A549 (cell line): Measurements from ENCODE around the gene IGF2BP1. TPM values are rescaled to one million over a fixed set of nuclear protein-coding genes. Genes with fewer than 3 reads are reported as not detected.

Source experiments
- ATAC-seq, 2 experiments: fragments of 200-7000 bp in 1 of 2; fragments of >200 bp in 1 of 2; cut with Nextera tagmentation in 1 of 2; cut with Tn5 transposase in 1 of 2; 3 replicates each; pipeline versions ENCODE4 v1.8.0 to v1.9.1; 2018 to 2020; ENCODE audit warnings: mild to moderate bottlenecking in 1 of 2, moderate library complexity in 1 of 2
- CTCF ChIA-PET: fragments of 300-600 bp; sonication (Branson Sonifier 250); formaldehyde crosslinking; extraction: SDS; loops from one replicate; lab custom pipeline; 2021; ENCODE audit warnings: antibody characterized with exemption, inconsistent platforms; lab: Yijun Ruan, JAX
- POLR2A ChIA-PET: fragments of 350-600 bp; formaldehyde crosslinking; extraction: SDS; loops from one replicate; lab custom pipeline; 2021; ENCODE audit warnings: antibody characterized with exemption, inconsistent platforms; lab: Yijun Ruan, JAX
- DNase-seq, 2 experiments: peaks; one replicate each; pipeline versions ENCODE4 v3.0.0 to v3.0.0-alpha.2; 2011 to 2016; ENCODE audit warnings: low read depth in 1 of 2, low spot score in 1 of 2
- FAIRE-seq: peaks from 2 replicates; lab custom pipeline; 2011; peaks lifted over from hg19 to GRCh38; lab: Jason Lieb, UNC
- H3K27ac ChIP-seq, 2 experiments: fragments of >200 bp; sonication (Bioruptor Twin); formaldehyde crosslinking; 3 replicates each; pipeline ENCODE4 v1.5.1; 2016 to 2017
- H3K4me1 ChIP-seq: fragments of >200 bp; sonication (Bioruptor Twin); formaldehyde crosslinking; 3 replicates; pipeline ENCODE4 v1.6.1; 2016
- H3K4me2 ChIP-seq: fragments of >200 bp; sonication (Bioruptor Twin); formaldehyde crosslinking; 3 replicates; pipeline ENCODE4 v1.6.1; 2016
- H3K4me3 ChIP-seq: fragments of >200 bp; sonication (Bioruptor Twin); formaldehyde crosslinking; 3 replicates; pipeline ENCODE4 v1.5.1; 2016
- H3K9me3 ChIP-seq: fragments of >200 bp; sonication (Bioruptor Twin); formaldehyde crosslinking; 3 replicates; pipeline ENCODE4 v1.6.1; 2016
- CEBPB ChIP-seq, 2 experiments: fragments of >200 bp in 1 of 2; sonication (Bioruptor Twin) in 1 of 2; formaldehyde crosslinking in 1 of 2; IDR thresholded peaks; 2 replicates each; pipeline ENCODE4 v1.6.1; 2012 to 2016
- CHD4 ChIP-seq: fragments of 200-600 bp; sonication (generic); IDR thresholded peaks from 2 replicates; pipeline ENCODE4 v1.6.1; 2016; ENCODE audit warnings: antibody characterized with exemption, mild to moderate bottlenecking, borderline replicate concordance
- EHF ChIP-seq: fragments of 250-450 bp; sonication (Bioruptor Pico); IDR thresholded peaks from 2 replicates; pipeline ENCODE4 v1.5.0; 2020; ENCODE audit warnings: mild to moderate bottlenecking
- EP300 ChIP-seq, 2 experiments: fragments of >200 bp; sonication (Bioruptor Twin); formaldehyde crosslinking; IDR thresholded peaks; 2 replicates in 1 of 2; 3 replicates in 1 of 2; pipeline ENCODE4 v1.6.1; 2016 to 2017
- FOSL2 ChIP-seq, 2 experiments: fragments of 450-650 bp in 1 of 2; fragments of >200 bp in 1 of 2; sonication (Bioruptor Twin) in 1 of 2; formaldehyde crosslinking; IDR thresholded peaks; 2 replicates each; pipeline versions ENCODE4 v1.5.0 to v1.6.1; 2016 to 2020; ENCODE audit warnings: mild to moderate bottlenecking in 1 of 2, moderate library complexity in 1 of 2
- GATA3 ChIP-seq: IDR thresholded peaks from 2 replicates; pipeline ENCODE4 v1.6.1; 2012; ENCODE audit warnings: borderline replicate concordance
- HES2 ChIP-seq: fragments of >200 bp; sonication (Bioruptor Twin); formaldehyde crosslinking; IDR thresholded peaks from 2 replicates; pipeline ENCODE4 v1.6.1; 2016
- HOXA7 ChIP-seq: fragments of 250-450 bp; sonication (Bioruptor Pico); IDR thresholded peaks from 2 replicates; pipeline ENCODE4 v1.5.0; 2020; ENCODE audit warnings: mild to moderate bottlenecking, moderate library complexity
- HOXB13 ChIP-seq: fragments of 250-450 bp; sonication (Bioruptor Pico); IDR thresholded peaks from 2 replicates; pipeline ENCODE4 v1.5.0; 2020; ENCODE audit warnings: low read depth, mild to moderate bottlenecking, moderate library complexity
- HOXB5 ChIP-seq: fragments of 250-450 bp; sonication (Bioruptor Pico); IDR thresholded peaks from 2 replicates; pipeline ENCODE4 v1.5.0; 2020; ENCODE audit warnings: mild to moderate bottlenecking, moderate library complexity
- KDM1A ChIP-seq: fragments of 200-600 bp; sonication (generic); IDR thresholded peaks from 2 replicates; pipeline ENCODE4 v1.6.1; 2016; ENCODE audit warnings: low read depth, mild to moderate bottlenecking
- KDM5A ChIP-seq: fragments of 200-600 bp; sonication (generic); IDR thresholded peaks from 2 replicates; pipeline ENCODE4 v1.6.1; 2016; ENCODE audit warnings: antibody characterized with exemption, mild to moderate bottlenecking
- MYC ChIP-seq: IDR thresholded peaks from 2 replicates; pipeline ENCODE4 v1.6.1; 2012; ENCODE audit warnings: mild to moderate bottlenecking, inconsistent platforms, low read length, improper control_type of control experiment, borderline replicate concordance
- NFE2L2 ChIP-seq: fragments of 150-350 bp; conservative IDR thresholded peaks from 2 replicates; pipeline ENCODE4 v1.6.1; 2014; ENCODE audit warnings: low read length
- PBX3 ChIP-seq: IDR thresholded peaks from 2 replicates; pipeline ENCODE4 v1.6.1; 2012
- POLR2A ChIP-seq: IDR thresholded peaks from 2 replicates; pipeline ENCODE4 v1.6.1; 2012; ENCODE audit warnings: mild to moderate bottlenecking, low read length
- POLR2AphosphoS2 ChIP-seq: conservative IDR thresholded peaks from 2 replicates; pipeline ENCODE4 v1.6.1; 2012; ENCODE audit warnings: low read length, improper control_type of control experiment, inconsistent platforms
- SMC3 ChIP-seq: fragments of >200 bp; sonication (Bioruptor Twin); formaldehyde crosslinking; IDR thresholded peaks from 3 replicates; pipeline ENCODE4 v1.6.1; 2018; ENCODE audit warnings: inconsistent platforms
- TFCP2L1 ChIP-seq: fragments of 250-450 bp; sonication (Bioruptor Pico); IDR thresholded peaks from 2 replicates; pipeline ENCODE4 v1.5.0; 2021; ENCODE audit warnings: mild to moderate bottlenecking
- TP53 ChIP-seq: fragments of 250-450 bp; sonication (Bioruptor Pico); IDR thresholded peaks from 2 replicates; pipeline ENCODE4 v1.5.0; 2021; ENCODE audit warnings: mild to moderate bottlenecking, moderate library complexity
- ZFP36 ChIP-seq: fragments of 450-650 bp; IDR thresholded peaks from 2 replicates; pipeline ENCODE4 v1.6.1; 2014; ENCODE audit warnings: borderline replicate concordance; ENCODE audit not compliant: partially characterized antibody
- WGBS: methylation state at CpG from one replicate; pipeline ENCODE4 v1.1.6; 2017; ENCODE audit errors: missing lambda C conversion rate; 5-methylcytosine and 5-hydroxymethylcytosine counted together
- polyA plus RNA-seq, 4 experiments: library from polyadenylated mRNA; depleted of rRNA in 3 of 4; stranded (reverse); fragments of >200 nt; fragmentation: RNase III in 1 of 4; extraction: RNeasy Plus Mini Kit Qiagen cat#74134 plus additional on column Dnase treatment in 1 of 4; gene quantifications; 2 replicates in 3 of 4; 3 replicates in 1 of 4; pipeline ENCODE4 v1.2.3, GENCODE V29; 2011 to 2017
- TF ChIP-seq, protein P1 (sequence below): IDR thresholded peaks from 2 replicates; pipeline ENCODE4 v1.6.1; 2012; ENCODE audit warnings: low read depth, borderline replicate concordance
- TF ChIP-seq, protein P2 (sequence below): fragments of 250-450 bp; sonication (Bioruptor Pico); IDR thresholded peaks from 2 replicates; pipeline ENCODE4 v1.5.0; 2021; ENCODE audit warnings: mild to moderate bottlenecking, moderate library complexity, borderline replicate concordance
- TF ChIP-seq, protein P3 (sequence below): fragments of >200 bp; sonication (Bioruptor Twin); formaldehyde crosslinking; IDR thresholded peaks from 3 replicates; pipeline ENCODE4 v1.6.1; 2016

IGF2BP1 gene
- polyA plus RNA-seq, 2 of the 4 experiments (the other 2 are of a cell fraction), result 26.2 to 40.3 TPM

DNA sequence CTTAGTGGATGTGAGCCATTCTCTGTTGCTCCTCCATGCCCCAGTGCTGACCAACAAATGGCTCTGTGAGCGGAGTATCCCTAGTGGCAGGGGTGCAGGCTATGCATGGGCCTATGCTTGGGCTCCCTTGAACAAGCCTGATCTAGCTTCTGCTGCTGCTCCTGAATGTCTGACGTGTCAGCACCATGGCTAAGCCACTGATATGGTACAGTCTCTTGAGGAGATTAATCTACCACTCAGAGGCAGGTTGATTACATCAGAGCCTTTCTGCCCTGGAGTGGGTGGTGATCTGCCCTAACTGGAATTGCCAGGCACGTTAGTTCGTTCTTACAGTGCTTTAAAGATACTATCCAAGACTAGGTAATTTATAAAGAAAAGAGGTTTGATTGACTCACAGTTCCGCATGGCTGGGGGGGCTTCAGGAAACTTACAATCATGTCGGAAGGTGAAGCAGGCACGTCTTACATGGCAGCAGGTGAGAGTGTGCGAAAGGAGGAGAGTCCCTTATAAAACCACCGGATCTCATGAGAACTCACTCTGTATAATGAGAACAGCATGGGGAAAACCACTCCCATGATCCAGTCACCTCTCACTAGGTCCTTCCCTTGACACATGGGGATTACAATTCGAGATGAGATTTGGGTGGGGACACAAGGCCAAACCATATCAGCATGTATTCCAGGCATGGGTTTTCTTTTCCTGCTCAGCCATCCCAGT, 93.9 kb downstream of the IGF2BP1 start:
- 0 out of 3 replicates have a peak, but pooled peaks cover 3% of the 10 kb centered on the region for H3K9me3 ChIP-seq
- POLR2A ChIA-PET, result no interaction called here
- no peak overlapping the region for H3K4me3 ChIP-seq
- ATAC-seq (no peak), DNase-seq (no peak), FAIRE-seq (no peak)
- CTCF ChIA-PET, result interaction anchor here (1.4 kb wide), 1 partner anchor 58 kb away, joined by 6 read pairs; no protein-coding TSS in a partner anchor
- H3K4me1 ChIP-seq, result no peaks in the 10 kb centered on the region
- WGBS, result 60% methylated on average over 10 of the region's 10 CpGs
- no peak overlapping the region for H3K4me2 ChIP-seq
- TF ChIP-seq, protein P1, sequence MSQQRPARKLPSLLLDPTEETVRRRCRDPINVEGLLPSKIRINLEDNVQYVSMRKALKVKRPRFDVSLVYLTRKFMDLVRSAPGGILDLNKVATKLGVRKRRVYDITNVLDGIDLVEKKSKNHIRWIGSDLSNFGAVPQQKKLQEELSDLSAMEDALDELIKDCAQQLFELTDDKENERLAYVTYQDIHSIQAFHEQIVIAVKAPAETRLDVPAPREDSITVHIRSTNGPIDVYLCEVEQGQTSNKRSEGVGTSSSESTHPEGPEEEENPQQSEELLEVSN, result no peak
- TF ChIP-seq HOXB13 (CRISPR knock-in tag) (no peak), CHD4 (no peak), NFE2L2 (no peak), SMC3 (no peak), TFCP2L1 (no peak), POLR2AphosphoS2 (no peak), TP53 (no peak), HOXA7 (CRISPR knock-in tag) (no peak), HOXB5 (no peak), EP300 (IDR thresholded peaks at IDR 0.05) (no peak), GATA3 (no peak), POLR2A (no peak), MYC (no peak), ZFP36 (no peak), CEBPB (IDR thresholded peaks at IDR 0.05) (no peak)
- TF ChIP-seq, protein P2, sequence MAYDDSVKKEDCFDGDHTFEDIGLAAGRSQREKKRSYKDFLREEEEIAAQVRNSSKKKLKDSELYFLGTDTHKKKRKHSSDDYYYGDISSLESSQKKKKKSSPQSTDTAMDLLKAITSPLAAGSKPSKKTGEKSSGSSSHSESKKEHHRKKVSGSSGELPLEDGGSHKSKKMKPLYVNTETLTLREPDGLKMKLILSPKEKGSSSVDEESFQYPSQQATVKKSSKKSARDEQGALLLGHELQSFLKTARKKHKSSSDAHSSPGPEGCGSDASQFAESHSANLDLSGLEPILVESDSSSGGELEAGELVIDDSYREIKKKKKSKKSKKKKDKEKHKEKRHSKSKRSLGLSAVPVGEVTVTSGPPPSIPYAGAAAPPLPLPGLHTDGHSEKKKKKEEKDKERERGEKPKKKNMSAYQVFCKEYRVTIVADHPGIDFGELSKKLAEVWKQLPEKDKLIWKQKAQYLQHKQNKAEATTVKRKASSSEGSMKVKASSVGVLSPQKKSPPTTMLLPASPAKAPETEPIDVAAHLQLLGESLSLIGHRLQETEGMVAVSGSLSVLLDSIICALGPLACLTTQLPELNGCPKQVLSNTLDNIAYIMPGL (CRISPR knock-in tag), result no peak
- no peak overlapping the region for H3K27ac ChIP-seq

DNA sequence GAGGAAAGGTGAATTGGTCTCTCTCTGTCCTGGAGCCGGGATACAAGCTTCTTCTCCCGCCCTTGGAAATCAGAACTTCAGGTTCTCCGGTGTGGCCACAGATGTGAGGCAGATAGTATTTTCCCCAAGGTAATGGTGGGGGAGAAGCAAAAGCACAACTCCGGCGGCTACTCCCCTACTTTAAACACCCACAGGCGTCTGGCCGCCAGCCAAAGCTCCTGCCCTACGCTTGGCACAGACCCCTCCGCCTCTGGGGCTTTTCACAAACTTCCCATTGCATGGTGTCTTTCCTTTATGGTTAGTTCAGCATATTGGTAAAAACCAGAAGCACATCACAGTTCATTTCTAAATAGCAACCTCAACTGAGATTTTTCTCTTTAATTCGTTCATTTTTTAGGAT, 95.9 kb downstream of the IGF2BP1 start:
- DNase-seq (no peak), FAIRE-seq (no peak), ATAC-seq (no peak)
- H3K27ac ChIP-seq, result no peak overlapping the region
- H3K4me3 ChIP-seq, result no peak overlapping the region
- H3K4me2 ChIP-seq, result no peak overlapping the region
- ChIA-PET POLR2A (no interaction called here), CTCF (interaction anchor here (0.5 to 1.2 kb wide), 4 partner anchors 8 to 136 kb away, joined by 3 to 6 read pairs (median 4); no protein-coding TSS in a partner anchor)
- 73% methylated on average over 10 of the region's 10 CpGs for WGBS
- TF ChIP-seq EHF (CRISPR knock-in tag), result no peak
- no peak for TF ChIP-seq POLR2A
- TF ChIP-seq KDM5A, result no peak
- TF ChIP-seq POLR2AphosphoS2, result no peak
- no peak for TF ChIP-seq PBX3
- no peak for TF ChIP-seq FOSL2 (IDR thresholded peaks at IDR 0.05)
- no peak for TF ChIP-seq FOSL2 (CRISPR knock-in tag; IDR thresholded peaks at IDR 0.05)
- no peak for TF ChIP-seq HES2
- no peak for TF ChIP-seq KDM1A
- TF ChIP-seq, protein P3, sequence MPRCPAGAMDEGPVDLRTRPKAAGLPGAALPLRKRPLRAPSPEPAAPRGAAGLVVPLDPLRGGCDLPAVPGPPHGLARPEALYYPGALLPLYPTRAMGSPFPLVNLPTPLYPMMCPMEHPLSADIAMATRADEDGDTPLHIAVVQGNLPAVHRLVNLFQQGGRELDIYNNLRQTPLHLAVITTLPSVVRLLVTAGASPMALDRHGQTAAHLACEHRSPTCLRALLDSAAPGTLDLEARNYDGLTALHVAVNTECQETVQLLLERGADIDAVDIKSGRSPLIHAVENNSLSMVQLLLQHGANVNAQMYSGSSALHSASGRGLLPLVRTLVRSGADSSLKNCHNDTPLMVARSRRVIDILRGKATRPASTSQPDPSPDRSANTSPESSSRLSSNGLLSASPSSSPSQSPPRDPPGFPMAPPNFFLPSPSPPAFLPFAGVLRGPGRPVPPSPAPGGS, result no peak
- H3K9me3 ChIP-seq, result 0 out of 3 replicates have a peak, but pooled peaks cover 3% of the 10 kb centered on the region
- H3K4me1 ChIP-seq, result no peaks in the 10 kb centered on the region
